ENCODE measurements around the gene C3orf62. TPM values are rescaled to one million over a fixed set of nuclear protein-coding genes. Genes with fewer than 3 reads are reported as not detected.

Gene C3orf62
- total and polyA plus RNA-seq, 2 donors (not counting 1 experiment from before 2014, with no cell fraction given): 1.3 to 1.5 TPM

DNA sequence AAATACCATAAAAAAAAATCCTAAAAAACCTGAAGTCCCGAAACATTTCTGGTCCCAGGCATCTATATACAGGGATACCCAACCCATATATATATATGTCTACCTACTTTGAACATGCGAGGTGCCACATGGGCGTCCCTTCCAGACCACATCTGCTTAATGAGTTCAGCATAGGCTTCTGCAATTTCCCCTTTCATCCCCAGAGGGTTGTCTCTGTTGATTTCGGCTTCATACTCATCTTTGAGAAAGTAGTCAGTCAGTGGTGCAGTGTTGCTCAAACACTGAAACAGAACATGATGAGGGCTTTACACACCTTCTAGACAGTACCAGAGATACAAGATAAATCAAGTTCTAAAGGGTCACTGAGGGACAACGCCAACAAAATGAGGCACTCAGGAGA is 28.6 kb upstream of the C3orf62 start:
- H2AFZ ChIP-seq (ENCODE audit: low read length): no peak overlapping the region
- TF ChIP-seq, protein P1, sequence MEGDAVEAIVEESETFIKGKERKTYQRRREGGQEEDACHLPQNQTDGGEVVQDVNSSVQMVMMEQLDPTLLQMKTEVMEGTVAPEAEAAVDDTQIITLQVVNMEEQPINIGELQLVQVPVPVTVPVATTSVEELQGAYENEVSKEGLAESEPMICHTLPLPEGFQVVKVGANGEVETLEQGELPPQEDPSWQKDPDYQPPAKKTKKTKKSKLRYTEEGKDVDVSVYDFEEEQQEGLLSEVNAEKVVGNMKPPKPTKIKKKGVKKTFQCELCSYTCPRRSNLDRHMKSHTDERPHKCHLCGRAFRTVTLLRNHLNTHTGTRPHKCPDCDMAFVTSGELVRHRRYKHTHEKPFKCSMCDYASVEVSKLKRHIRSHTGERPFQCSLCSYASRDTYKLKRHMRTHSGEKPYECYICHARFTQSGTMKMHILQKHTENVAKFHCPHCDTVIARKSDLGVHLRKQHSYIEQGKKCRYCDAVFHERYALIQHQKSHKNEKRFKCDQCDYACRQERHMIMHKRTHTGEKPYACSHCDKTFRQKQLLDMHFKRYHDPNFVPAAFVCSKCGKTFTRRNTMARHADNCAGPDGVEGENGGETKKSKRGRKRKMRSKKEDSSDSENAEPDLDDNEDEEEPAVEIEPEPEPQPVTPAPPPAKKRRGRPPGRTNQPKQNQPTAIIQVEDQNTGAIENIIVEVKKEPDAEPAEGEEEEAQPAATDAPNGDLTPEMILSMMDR (conservative IDR thresholded peaks at IDR 0.05 in 1 of 2, IDR thresholded peaks at IDR 0.05 in 1 of 2; ENCODE audit: low read depth in 1 of 2, low read length in 2 of 2): no peak
- no peak for TF ChIP-seq EZH2 (IDR thresholded peaks at IDR 0.05; ENCODE audit: low read length, missing control alignments)
- no peak overlapping the region for H3K9ac ChIP-seq (ENCODE audit: insufficient read depth, low read length)
- no peaks in the 10 kb centered on the region for H3K27me3 ChIP-seq (ENCODE audit: control insufficient read depth, insufficient read depth, low read length)
- no peaks in the 10 kb centered on the region for H3K79me2 ChIP-seq (ENCODE audit: control insufficient read depth, insufficient read depth, low read length)
- H4K20me1 ChIP-seq (ENCODE audit: control insufficient read depth, extremely low read depth, insufficient read depth, low read length): no peaks in the 10 kb centered on the region
- H3K27ac ChIP-seq (ENCODE audit: insufficient read depth, low read length): no peak overlapping the region
- no peak overlapping the region for H3K4me3 ChIP-seq (replicated peaks in 1 of 4; ENCODE audit: control extremely low read depth in 1 of 4, insufficient read depth in 1 of 4, low read depth in 3 of 4, low read length in 4 of 4)
- no peak for DNase-seq (ENCODE audit: low read depth in 2 of 2)
- no peaks in the 10 kb centered on the region for H3K9me3 ChIP-seq (ENCODE audit: control insufficient read depth, insufficient read depth, low read depth, low read length)
- peaks cover 11% of the 10 kb centered on the region for H3K36me3 ChIP-seq (ENCODE audit: control insufficient read depth, insufficient read depth, low read length)
- no peak overlapping the region for H3K4me2 ChIP-seq (ENCODE audit: extremely low read depth, insufficient read depth, low read length)
- H3K4me1 ChIP-seq (ENCODE audit: control insufficient read depth, extremely low read depth, insufficient read depth, low read length): no peaks in the 10 kb centered on the region

DNA sequence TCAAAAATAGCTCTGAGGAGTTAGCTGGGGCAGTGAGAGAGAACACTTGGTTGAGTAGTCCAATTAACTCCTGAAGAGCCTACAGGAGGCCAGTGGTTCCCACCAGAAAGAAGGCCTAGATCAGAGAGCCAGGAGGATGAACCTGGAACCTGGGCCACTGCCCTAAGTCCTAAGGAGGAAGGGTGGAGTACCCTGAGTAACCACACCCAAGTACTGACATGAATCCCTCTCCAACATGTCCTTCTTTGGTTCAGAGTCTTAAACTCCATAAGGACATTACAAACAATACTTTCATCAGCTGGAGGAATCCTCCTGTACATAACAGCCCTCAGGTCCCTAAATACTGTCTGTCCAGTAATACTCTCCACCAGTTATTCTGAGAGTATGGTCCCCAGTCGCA is 25.6 kb upstream of the C3orf62 start:
- H2AFZ ChIP-seq (ENCODE audit: low read length): no peak overlapping the region
- H4K20me1 ChIP-seq (ENCODE audit: control insufficient read depth, extremely low read depth, insufficient read depth, low read length): no peaks in the 10 kb centered on the region
- H3K4me3 ChIP-seq (replicated peaks in 1 of 4; ENCODE audit: control extremely low read depth in 1 of 4, insufficient read depth in 1 of 4, low read depth in 3 of 4, low read length in 4 of 4): no peak overlapping the region
- H3K9ac ChIP-seq (ENCODE audit: insufficient read depth, low read length): no peak overlapping the region
- no peaks in the 10 kb centered on the region for H3K9me3 ChIP-seq (ENCODE audit: control insufficient read depth, insufficient read depth, low read depth, low read length)
- H3K27ac ChIP-seq (ENCODE audit: insufficient read depth, low read length): no peak overlapping the region
- H3K4me2 ChIP-seq (ENCODE audit: extremely low read depth, insufficient read depth, low read length): no peak overlapping the region
- no peaks in the 10 kb centered on the region for H3K4me1 ChIP-seq (ENCODE audit: control insufficient read depth, extremely low read depth, insufficient read depth, low read length)
- H3K27me3 ChIP-seq (ENCODE audit: control insufficient read depth, insufficient read depth, low read length): no peaks in the 10 kb centered on the region
- H3K79me2 ChIP-seq (ENCODE audit: control insufficient read depth, insufficient read depth, low read length): no peaks in the 10 kb centered on the region
- H3K36me3 ChIP-seq (ENCODE audit: control insufficient read depth, insufficient read depth, low read length): peaks cover 20% of the 10 kb centered on the region
- no peak for TF ChIP-seq EZH2 (IDR thresholded peaks at IDR 0.05; ENCODE audit: low read length, missing control alignments)
- TF ChIP-seq, protein P1 (conservative IDR thresholded peaks at IDR 0.05 in 1 of 2, IDR thresholded peaks at IDR 0.05 in 1 of 2; ENCODE audit: low read depth in 1 of 2, low read length in 2 of 2): no peak
- DNase-seq (ENCODE audit: low read depth in 2 of 2): no peak

DNA sequence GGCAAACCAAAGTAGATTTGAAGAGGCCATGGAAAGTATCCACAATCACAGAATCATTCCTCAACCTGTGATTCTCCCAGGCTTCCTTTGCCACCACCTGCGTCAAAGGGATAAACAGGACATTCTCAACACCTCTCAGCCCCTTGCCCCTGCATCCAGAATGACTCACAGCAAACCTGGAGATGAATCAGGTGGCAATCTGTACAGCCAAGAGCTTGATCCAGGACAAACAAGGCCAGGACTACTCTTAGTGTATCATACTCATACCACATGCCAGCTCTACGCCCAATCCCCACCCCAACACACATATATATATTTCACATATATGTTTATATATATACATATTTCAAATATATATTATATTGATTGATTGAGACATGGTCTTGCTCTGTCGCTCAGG is 23.6 kb upstream of the C3orf62 start:
- H3K9me3 ChIP-seq (ENCODE audit: control insufficient read depth, insufficient read depth, low read depth, low read length): no peaks in the 10 kb centered on the region
- H4K20me1 ChIP-seq (ENCODE audit: control insufficient read depth, extremely low read depth, insufficient read depth, low read length): no peaks in the 10 kb centered on the region
- no peaks in the 10 kb centered on the region for H3K27me3 ChIP-seq (ENCODE audit: control insufficient read depth, insufficient read depth, low read length)
- no peak overlapping the region for H2AFZ ChIP-seq (ENCODE audit: low read length)
- H3K4me2 ChIP-seq (ENCODE audit: extremely low read depth, insufficient read depth, low read length): no peak overlapping the region
- no peaks in the 10 kb centered on the region for H3K79me2 ChIP-seq (ENCODE audit: control insufficient read depth, insufficient read depth, low read length)
- H3K36me3 ChIP-seq (ENCODE audit: control insufficient read depth, insufficient read depth, low read length): peaks cover 23% of the 10 kb centered on the region
- DNase-seq (ENCODE audit: low read depth in 2 of 2): no peak
- peaks cover 3% of the 10 kb centered on the region for H3K4me1 ChIP-seq (ENCODE audit: control insufficient read depth, extremely low read depth, insufficient read depth, low read length)
- no peak overlapping the region for H3K9ac ChIP-seq (ENCODE audit: insufficient read depth, low read length)
- no peak for TF ChIP-seq EZH2 (IDR thresholded peaks at IDR 0.05; ENCODE audit: low read length, missing control alignments)
- TF ChIP-seq, protein P1 (conservative IDR thresholded peaks at IDR 0.05 in 1 of 2, IDR thresholded peaks at IDR 0.05 in 1 of 2; ENCODE audit: low read depth in 1 of 2, low read length in 2 of 2): no peak
- H3K4me3 ChIP-seq (replicated peaks in 1 of 4; ENCODE audit: control extremely low read depth in 1 of 4, insufficient read depth in 1 of 4, low read depth in 3 of 4, low read length in 4 of 4): no peak overlapping the region
- no peak overlapping the region for H3K27ac ChIP-seq (ENCODE audit: insufficient read depth, low read length)

Measured in fibroblast of lung (primary cell).